HepG2 (cell line): Measurements from ENCODE around the gene PHRF1. TPM values are rescaled to one million over a fixed set of nuclear protein-coding genes. Genes with fewer than 3 reads are reported as not detected.
A peak's percentile ranks its signal among the peaks of the same experiment; 100 is the strongest.

Source experiments
- ATF7 ChIP-seq, 2 experiments: fragments of 450-650 bp in 1 of 2; sonication (generic) in 1 of 2; formaldehyde crosslinking in 1 of 2; IDR thresholded peaks; 2 replicates each; pipeline versions ENCODE4 v1.4.0 to v1.6.1; 2016 to 2020; ENCODE audit warnings: antibody characterized with exemption in 1 of 2, mild to moderate bottlenecking in 1 of 2, missing genetic modification reagents in 1 of 2
- GATA4 ChIP-seq: sonication (generic); IDR thresholded peaks from 2 replicates; pipeline ENCODE4 v1.6.1; 2016; ENCODE audit warnings: antibody characterized with exemption, low read depth, borderline replicate concordance
- HIVEP1 ChIP-seq: sonication (generic); formaldehyde crosslinking; IDR thresholded peaks from 2 replicates; pipeline ENCODE4 v1.4.0; 2020; ENCODE audit warnings: mild to moderate bottlenecking, missing genetic modification reagents
- HNF4A ChIP-seq: sonication (generic); formaldehyde crosslinking; IDR thresholded peaks from 2 replicates; pipeline ENCODE4 v1.4.0; 2020; ENCODE audit warnings: missing genetic modification reagents
- HNRNPLL ChIP-seq: fragments of 200-400 bp; formaldehyde crosslinking; IDR thresholded peaks from 2 replicates; pipeline ENCODE4 v1.6.1; 2017; ENCODE audit warnings: mild to moderate bottlenecking, low read depth, low read length; ENCODE audit not compliant: poor library complexity, severe bottlenecking
- KDM5A ChIP-seq: fragments of 200-600 bp; sonication (generic); IDR thresholded peaks from 2 replicates; pipeline ENCODE4 v1.7.0; 2018; ENCODE audit warnings: antibody characterized with exemption, mild to moderate bottlenecking, low read length, borderline replicate concordance
- KLF15 ChIP-seq: sonication (generic); formaldehyde crosslinking; IDR thresholded peaks from 2 replicates; pipeline ENCODE4 v1.8.1; 2023; ENCODE audit warnings: borderline replicate concordance, mild to moderate bottlenecking, inconsistent platforms, missing genetic modification reagents, mixed read lengths
- MAZ ChIP-seq, 2 experiments: sonication (generic) in 1 of 2; formaldehyde crosslinking in 1 of 2; IDR thresholded peaks; 2 replicates each; pipeline versions ENCODE4 v1.5.0 to v1.6.1; 2012 to 2020; ENCODE audit warnings: low read depth in 2 of 2, mild to moderate bottlenecking in 2 of 2, borderline replicate concordance in 1 of 2, improper control_type of control experiment in 1 of 2, low read length in 1 of 2, missing genetic modification reagents in 1 of 2, moderate library complexity in 1 of 2
- NFRKB ChIP-seq: fragments of 450-650 bp; IDR thresholded peaks from 2 replicates; pipeline ENCODE4 v1.6.1; 2017
- NR2F6 ChIP-seq, 2 experiments: IDR thresholded peaks; 2 replicates each; pipeline ENCODE4 v1.6.1; 2016; ENCODE audit warnings: antibody characterized with exemption in 1 of 2, mild to moderate bottlenecking in 1 of 2
- SOX5 ChIP-seq: IDR thresholded peaks from 2 replicates; pipeline ENCODE4 v1.6.1; 2016; ENCODE audit warnings: borderline replicate concordance
- SP4 ChIP-seq: sonication (generic); formaldehyde crosslinking; IDR thresholded peaks from 2 replicates; pipeline ENCODE4 v1.8.1; 2023; ENCODE audit warnings: mild to moderate bottlenecking, missing genetic modification reagents
- ZBTB21 ChIP-seq: sonication (generic); formaldehyde crosslinking; IDR thresholded peaks from 2 replicates; pipeline ENCODE4 v1.4.0; 2020; ENCODE audit warnings: missing genetic modification reagents
- ZBTB42 ChIP-seq: sonication (generic); formaldehyde crosslinking; IDR thresholded peaks from 2 replicates; pipeline ENCODE4 v1.5.0; 2020; ENCODE audit warnings: mild to moderate bottlenecking, missing genetic modification reagents
- ZNF558 ChIP-seq: sonication (generic); formaldehyde crosslinking; IDR thresholded peaks from 2 replicates; pipeline ENCODE4 v1.9.0; 2022; ENCODE audit warnings: mild to moderate bottlenecking, missing genetic modification reagents, borderline replicate concordance
- ZNF615 ChIP-seq: sonication (generic); formaldehyde crosslinking; IDR thresholded peaks from 2 replicates; pipeline ENCODE4 v1.5.0; 2020; ENCODE audit warnings: mild to moderate bottlenecking, missing genetic modification reagents, borderline replicate concordance
- ZNF780A ChIP-seq: sonication (generic); formaldehyde crosslinking; IDR thresholded peaks from 2 replicates; pipeline ENCODE4 v1.8.0; 2022; ENCODE audit warnings: mild to moderate bottlenecking, missing genetic modification reagents, moderate library complexity
- ZSCAN22 ChIP-seq: sonication (generic); formaldehyde crosslinking; IDR thresholded peaks from 2 replicates; pipeline ENCODE4 v1.4.0; 2020; ENCODE audit warnings: mild to moderate bottlenecking, missing genetic modification reagents
- polyA plus RNA-seq, 8 experiments: library from polyadenylated mRNA; depleted of rRNA in 3 of 8; stranded (reverse) in 7 of 8; unstranded in 1 of 8; fragments of >200 nt; fragmentation: Illumina TruSeq in 4 of 8; extraction: Trizol in 4 of 8; gene quantifications; 2 replicates each; pipeline versions ENCODE4 v1.2.1 to v1.2.3, GENCODE V29; 2011 to 2016; ENCODE audit warnings: low read depth in 4 of 8, missing spikeins in 1 of 8, mixed read lengths in 1 of 8; ENCODE audit not compliant: insufficient read depth in 1 of 8
- total RNA-seq, 5 experiments: library from RNA; depleted of rRNA; stranded (reverse); fragments of >200 nt; fragmentation: Illumina TruSeq; extraction: Trizol; gene quantifications; 2 replicates each; pipeline ENCODE4 v1.2.3, GENCODE V29; 2016; ENCODE audit warnings: low read depth in 1 of 5
- TF ChIP-seq, protein P1 (sequence below): sonication (generic); formaldehyde crosslinking; IDR thresholded peaks from 2 replicates; pipeline ENCODE4 v1.4.0; 2020; ENCODE audit warnings: mild to moderate bottlenecking, missing genetic modification reagents, borderline replicate concordance
- TF ChIP-seq, protein P2 (sequence below): sonication (generic); formaldehyde crosslinking; IDR thresholded peaks from 2 replicates; pipeline ENCODE4 v1.4.0; 2020; ENCODE audit warnings: missing genetic modification reagents

The PHRF1 gene
- total and polyA plus RNA-seq, 2 of the 13 experiments (the other 11 are each of a cell fraction or from before 2014, with no cell fraction given) = 8.2 to 16.7 TPM

DNA sequence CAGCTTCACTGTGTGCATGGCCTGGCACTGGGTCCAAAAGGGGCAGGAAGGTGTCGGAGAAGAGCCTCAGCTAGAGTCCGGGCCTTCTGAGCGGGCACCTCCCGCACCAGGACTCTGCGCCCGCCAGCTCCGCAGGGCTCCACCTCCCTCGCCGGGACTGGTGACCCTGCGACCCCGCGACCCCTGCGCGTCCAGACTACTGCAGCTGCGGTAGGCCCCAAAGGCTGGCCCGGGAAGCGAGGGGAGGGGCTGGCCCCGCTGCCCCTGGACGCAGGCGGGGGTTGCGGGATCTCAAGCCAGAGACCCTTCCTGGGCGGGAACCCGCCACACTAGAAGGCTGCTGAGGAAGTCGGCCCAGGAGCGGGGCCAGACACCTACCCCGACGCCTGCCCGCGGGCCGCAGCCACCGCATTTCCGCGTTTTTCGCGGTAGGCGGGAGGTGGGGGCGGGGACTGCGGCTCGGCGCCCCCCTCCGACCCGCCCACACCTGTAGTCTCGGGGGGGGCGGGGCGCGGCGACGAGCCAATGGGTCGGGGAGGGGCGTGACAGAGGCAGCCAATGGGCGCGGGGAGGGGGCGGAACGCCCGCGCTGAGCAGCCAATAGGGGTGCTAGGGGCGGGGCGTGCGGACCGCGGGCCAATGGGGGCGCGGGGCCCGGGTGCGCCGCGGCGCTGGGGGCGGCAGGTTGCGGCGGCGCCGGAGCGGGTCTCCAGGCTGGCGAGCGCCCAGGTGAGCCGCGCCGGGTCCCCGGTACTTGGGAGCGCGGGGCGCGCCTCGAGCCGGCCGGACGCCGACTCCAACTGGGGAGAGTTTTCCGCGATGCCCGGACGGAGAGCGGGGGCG, 15.7 kb upstream of the PHRF1 start, which contains the start of the genes LMNTD2 and RASSF7 (continued):
- TF ChIP-seq, protein P1, sequence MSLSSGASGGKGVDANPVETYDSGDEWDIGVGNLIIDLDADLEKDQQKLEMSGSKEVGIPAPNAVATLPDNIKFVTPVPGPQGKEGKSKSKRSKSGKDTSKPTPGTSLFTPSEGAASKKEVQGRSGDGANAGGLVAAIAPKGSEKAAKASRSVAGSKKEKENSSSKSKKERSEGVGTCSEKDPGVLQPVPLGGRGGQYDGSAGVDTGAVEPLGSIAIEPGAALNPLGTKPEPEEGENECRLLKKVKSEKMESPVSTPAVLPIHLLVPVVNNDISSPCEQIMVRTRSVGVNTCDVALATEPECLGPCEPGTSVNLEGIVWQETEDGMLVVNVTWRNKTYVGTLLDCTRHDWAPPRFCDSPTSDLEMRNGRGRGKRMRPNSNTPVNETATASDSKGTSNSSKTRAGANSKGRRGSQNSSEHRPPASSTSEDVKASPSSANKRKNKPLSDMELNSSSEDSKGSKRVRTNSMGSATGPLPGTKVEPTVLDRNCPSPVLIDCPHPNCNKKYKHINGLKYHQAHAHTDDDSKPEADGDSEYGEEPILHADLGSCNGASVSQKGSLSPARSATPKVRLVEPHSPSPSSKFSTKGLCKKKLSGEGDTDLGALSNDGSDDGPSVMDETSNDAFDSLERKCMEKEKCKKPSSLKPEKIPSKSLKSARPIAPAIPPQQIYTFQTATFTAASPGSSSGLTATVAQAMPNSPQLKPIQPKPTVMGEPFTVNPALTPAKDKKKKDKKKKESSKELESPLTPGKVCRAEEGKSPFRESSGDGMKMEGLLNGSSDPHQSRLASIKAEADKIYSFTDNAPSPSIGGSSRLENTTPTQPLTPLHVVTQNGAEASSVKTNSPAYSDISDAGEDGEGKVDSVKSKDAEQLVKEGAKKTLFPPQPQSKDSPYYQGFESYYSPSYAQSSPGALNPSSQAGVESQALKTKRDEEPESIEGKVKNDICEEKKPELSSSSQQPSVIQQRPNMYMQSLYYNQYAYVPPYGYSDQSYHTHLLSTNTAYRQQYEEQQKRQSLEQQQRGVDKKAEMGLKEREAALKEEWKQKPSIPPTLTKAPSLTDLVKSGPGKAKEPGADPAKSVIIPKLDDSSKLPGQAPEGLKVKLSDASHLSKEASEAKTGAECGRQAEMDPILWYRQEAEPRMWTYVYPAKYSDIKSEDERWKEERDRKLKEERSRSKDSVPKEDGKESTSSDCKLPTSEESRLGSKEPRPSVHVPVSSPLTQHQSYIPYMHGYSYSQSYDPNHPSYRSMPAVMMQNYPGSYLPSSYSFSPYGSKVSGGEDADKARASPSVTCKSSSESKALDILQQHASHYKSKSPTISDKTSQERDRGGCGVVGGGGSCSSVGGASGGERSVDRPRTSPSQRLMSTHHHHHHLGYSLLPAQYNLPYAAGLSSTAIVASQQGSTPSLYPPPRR (CRISPR knock-in tag) = peak; percentile 16; the same call in 1 of the 2 replicates
- peak; percentile 32; the same call in 1 of the 2 replicates for TF ChIP-seq HIVEP1 (CRISPR knock-in tag)
- TF ChIP-seq HNF4A (CRISPR knock-in tag) = peak; percentile 59; the same call in 1 of the 2 replicates
- TF ChIP-seq ZNF780A (CRISPR knock-in tag) = no peak
- no peak for TF ChIP-seq ATF7 (IDR thresholded peaks at IDR 0.05)
- 0 out of 2 replicates have a peak, but pooled peaks have one; percentile 28 for TF ChIP-seq ATF7 (CRISPR knock-in tag; IDR thresholded peaks at IDR 0.05)
- TF ChIP-seq NR2F6 (IDR thresholded peaks at IDR 0.05) = peak; percentile 75
- peak; percentile 97 for TF ChIP-seq NR2F6 (CRISPR knock-in tag; IDR thresholded peaks at IDR 0.05)
- TF ChIP-seq SOX5 (CRISPR knock-in tag) = 0 out of 2 replicates have a peak, but pooled peaks have one; percentile 7
- TF ChIP-seq HNRNPLL = peak; percentile 87
- TF ChIP-seq GATA4 = no peak
- peak; percentile 85; the same call in 1 of the 2 replicates for TF ChIP-seq ZNF615 (CRISPR knock-in tag)
- peak; percentile 38; the same call in 1 of the 2 replicates for TF ChIP-seq KDM5A
- 0 out of 2 replicates have a peak, but pooled peaks have one; percentile 37 for TF ChIP-seq ZBTB42 (CRISPR knock-in tag)
- TF ChIP-seq ZSCAN22 (CRISPR knock-in tag) = no peak
- peak; percentile 96 for TF ChIP-seq SP4 (CRISPR knock-in tag)
- TF ChIP-seq ZNF558 (CRISPR knock-in tag) = no peak
- TF ChIP-seq, protein P2, sequence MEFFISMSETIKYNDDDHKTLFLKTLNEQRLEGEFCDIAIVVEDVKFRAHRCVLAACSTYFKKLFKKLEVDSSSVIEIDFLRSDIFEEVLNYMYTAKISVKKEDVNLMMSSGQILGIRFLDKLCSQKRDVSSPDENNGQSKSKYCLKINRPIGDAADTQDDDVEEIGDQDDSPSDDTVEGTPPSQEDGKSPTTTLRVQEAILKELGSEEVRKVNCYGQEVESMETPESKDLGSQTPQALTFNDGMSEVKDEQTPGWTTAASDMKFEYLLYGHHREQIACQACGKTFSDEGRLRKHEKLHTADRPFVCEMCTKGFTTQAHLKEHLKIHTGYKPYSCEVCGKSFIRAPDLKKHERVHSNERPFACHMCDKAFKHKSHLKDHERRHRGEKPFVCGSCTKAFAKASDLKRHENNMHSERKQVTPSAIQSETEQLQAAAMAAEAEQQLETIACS (CRISPR knock-in tag) = no peak
- no peak for TF ChIP-seq NFRKB
- no peak for TF ChIP-seq ZBTB21 (CRISPR knock-in tag)
- TF ChIP-seq KLF15 (CRISPR knock-in tag) = no peak; the same call in 1 of the 2 replicates
- no peak; the same call in 1 of the 2 replicates for TF ChIP-seq MAZ (IDR thresholded peaks at IDR 0.05; ENCODE audit: borderline replicate concordance, low read depth, low read length)
- peak; percentile 89 for TF ChIP-seq MAZ (CRISPR knock-in tag; IDR thresholded peaks at IDR 0.05; ENCODE audit: low read depth)
